K562 (cell line): ENCODE measurements around the gene PRDM16. TPM values are rescaled to one million over a fixed set of nuclear protein-coding genes. Genes with fewer than 3 reads are reported as not detected.

Experiments
- ATAC-seq: fragments of 200-7000 bp; cut with Tn5 transposase; 3 replicates; pipeline ENCODE4 v1.9.1; 2020; ENCODE audit warnings: moderate library complexity
- BruUV-seq: library from RNA; stranded (reverse); fragments of 400-500 nt; replicated peaks from 2 replicates; lab custom pipeline; 2021; lab: Mats Ljungman, UMichigan
- CTCF ChIA-PET: fragments of 300-600 bp; formaldehyde crosslinking; extraction: SDS; loops from one replicate; lab custom pipeline; 2021; ENCODE audit warnings: low intra/inter-chr PET ratio; lab: Yijun Ruan, JAX
- POLR2A ChIA-PET: fragments of 300-600, 350-650 bp; sonication (Branson Sonifier 250); formaldehyde crosslinking; extraction: SDS; loops from one replicate; lab custom pipeline; 2021; ENCODE audit warnings: antibody characterized with exemption, inconsistent platforms; lab: Yijun Ruan, JAX
- DNase-seq, 4 experiments: peaks; one replicate each; pipeline versions ENCODE4 v3.0.0 to v3.0.0-alpha.2; 2011 to 2018; ENCODE audit warnings: low spot score in 3 of 4, mixed read lengths in 3 of 4; ENCODE audit errors: extremely low read depth in 1 of 4
- FAIRE-seq: peaks from 2 replicates; lab custom pipeline; 2011; peaks lifted over from hg19 to GRCh38; lab: Jason Lieb, UNC
- H2AFZ ChIP-seq: 2 replicates; pipeline ENCODE4 v1.6.0; 2011; ENCODE audit warnings: low read depth, low read length, control low read depth, inconsistent platforms
- H3K27ac ChIP-seq: fragments of 200-600 bp; 3 replicates; pipeline ENCODE4 v1.8.0; 2011; ENCODE audit warnings: low read depth, mild to moderate bottlenecking, control low read depth, inconsistent platforms, low read length, moderate library complexity, mixed read lengths; ENCODE audit errors: extremely low read depth
- H3K27me3 ChIP-seq, 2 experiments: fragments of 300-600 bp in 1 of 2; 2 replicates in 1 of 2; 3 replicates in 1 of 2; pipeline versions ENCODE4 v1.6.0 to v1.8.0; 2011; ENCODE audit warnings: inconsistent platforms in 2 of 2, low read length in 2 of 2, mild to moderate bottlenecking in 1 of 2, mixed read lengths in 1 of 2, moderate library complexity in 1 of 2; ENCODE audit not compliant: control insufficient read depth in 2 of 2, insufficient read depth in 2 of 2
- H3K36me3 ChIP-seq: fragments of 300-600 bp; 3 replicates; pipeline ENCODE4 v1.8.0; 2011; ENCODE audit warnings: mild to moderate bottlenecking, low read length, inconsistent platforms; ENCODE audit not compliant: control insufficient read depth, insufficient read depth
- H3K4me1 ChIP-seq, 2 experiments: fragments of 200-600 bp in 1 of 2; replicated peaks in 1 of 2; 2 replicates in 1 of 2; 3 replicates in 1 of 2; pipeline versions ENCODE4 v1.5.1 to v1.8.0; 2011; ENCODE audit warnings: inconsistent platforms in 2 of 2, low read length in 2 of 2, mild to moderate bottlenecking in 1 of 2, mixed read lengths in 1 of 2, moderate library complexity in 1 of 2; ENCODE audit not compliant: control insufficient read depth in 2 of 2, insufficient read depth in 2 of 2
- H3K4me2 ChIP-seq: 2 replicates; pipeline ENCODE4 v1.6.1; 2011; ENCODE audit warnings: low read length, control low read depth, inconsistent platforms, mixed read lengths; ENCODE audit not compliant: insufficient read depth
- H3K4me3 ChIP-seq: fragments of 200-600 bp; sonication (generic), shearing (Covaris generic); 2 replicates; pipeline ENCODE4 v1.5.1; 2016; ENCODE audit warnings: control low read depth, inconsistent platforms
- H3K79me2 ChIP-seq: fragments of 200-600 bp; 3 replicates; pipeline ENCODE4 v1.8.0; 2011; ENCODE audit warnings: low read length, inconsistent platforms; ENCODE audit not compliant: control insufficient read depth, insufficient read depth
- H3K9ac ChIP-seq, 2 experiments: 2 replicates each; pipeline versions ENCODE4 v1.6.0 to v1.6.1; 2011; ENCODE audit warnings: low read depth in 2 of 2, low read length in 2 of 2, control low read depth in 1 of 2, inconsistent platforms in 1 of 2, mild to moderate bottlenecking in 1 of 2, mixed read lengths in 1 of 2; ENCODE audit not compliant: insufficient read depth in 1 of 2
- H3K9me1 ChIP-seq: one replicate; pipeline ENCODE4 v1.6.0; 2011; ENCODE audit warnings: inconsistent platforms, mild to moderate bottlenecking, low read length, moderate library complexity; ENCODE audit not compliant: control insufficient read depth, insufficient read depth
- H3K9me3 ChIP-seq: replicated peaks from 2 replicates; pipeline ENCODE4 v1.5.1; 2011; ENCODE audit warnings: low read depth, low read length, inconsistent platforms; ENCODE audit not compliant: control insufficient read depth, insufficient read depth
- H4K20me1 ChIP-seq: replicated peaks from 2 replicates; pipeline ENCODE4 v1.6.1; 2011; ENCODE audit warnings: low read length, inconsistent platforms, mixed read lengths; ENCODE audit not compliant: control insufficient read depth, insufficient read depth
- ARHGAP35 ChIP-seq: fragments of 450-650 bp; IDR thresholded peaks from 2 replicates; pipeline ENCODE4 v1.6.1; 2018; ENCODE audit not compliant: partially characterized antibody
- C11orf30 ChIP-seq: fragments of 450-650 bp; IDR thresholded peaks from 2 replicates; pipeline ENCODE4 v1.6.1; 2016; ENCODE audit warnings: low read depth, mild to moderate bottlenecking
- ERF ChIP-seq: fragments of 450-650 bp; formaldehyde crosslinking; IDR thresholded peaks from 2 replicates; pipeline ENCODE4 v1.4.0; 2020; ENCODE audit warnings: mild to moderate bottlenecking, mixed read lengths
- MAFF ChIP-seq: IDR thresholded peaks from 2 replicates; pipeline ENCODE4 v1.6.1; 2012; ENCODE audit warnings: low read length, improper control_type of control experiment
- MEIS2 ChIP-seq: fragments of 450-650 bp; IDR thresholded peaks from 2 replicates; pipeline ENCODE4 v1.6.1; 2014; ENCODE audit warnings: mild to moderate bottlenecking; ENCODE audit not compliant: partially characterized antibody
- NR2F6 ChIP-seq: fragments of 450-650 bp; formaldehyde crosslinking; IDR thresholded peaks from 2 replicates; pipeline ENCODE4 v1.4.0; 2020; ENCODE audit warnings: mild to moderate bottlenecking
- POLR2A ChIP-seq: fragments of 450-650 bp; conservative IDR thresholded peaks from 2 replicates; pipeline ENCODE4 v1.6.1; 2016
- SMARCA4 ChIP-seq: fragments of 450-650 bp; IDR thresholded peaks from 2 replicates; pipeline ENCODE4 v1.6.1; 2016
- THRA ChIP-seq: fragments of 450-650 bp; IDR thresholded peaks from 2 replicates; pipeline ENCODE4 v1.6.1; 2017; ENCODE audit warnings: mild to moderate bottlenecking, moderate library complexity
- ZNF740 ChIP-seq, 3 experiments: fragments of 200-800 bp in 1 of 3; sonication (Bioruptor generic) in 1 of 3; sonication (generic) in 1 of 3; formaldehyde crosslinking in 1 of 3; IDR thresholded peaks; 2 replicates each; pipeline versions ENCODE4 v1.6.1 to v1.8.0; 2016 to 2022; ENCODE audit warnings: mild to moderate bottlenecking in 2 of 3, missing compliant biosample characterization in 2 of 3, missing genetic modification characterization in 2 of 3, missing genetic modification reagents in 1 of 3
- ZNF75A ChIP-seq: fragments of 450-650 bp; formaldehyde crosslinking; IDR thresholded peaks from 2 replicates; pipeline ENCODE4 v1.4.0; 2020; ENCODE audit warnings: mild to moderate bottlenecking
- ZNF77 ChIP-seq: fragments of 250-450 bp; sonication (Bioruptor Pico); IDR thresholded peaks from 2 replicates; pipeline ENCODE4 v1.5.0; 2020
- WGBS: fragments of 100-300 bp; shearing (Covaris generic); methylation state at CpG from one replicate; pipeline ENCODE4 v1.1.6; 2016; ENCODE audit warnings: low coverage, mixed read lengths; ENCODE audit not compliant: insufficient coverage; ENCODE audit errors: missing lambda C conversion rate; 5-methylcytosine and 5-hydroxymethylcytosine counted together
- in situ Hi-C: fragments of 300-500 bp; cut with MboI; formaldehyde crosslinking; loops from 4 replicates; pipeline ENCODE4 v1.15.0; 2018; ENCODE audit warnings: inconsistent platforms, mixed read lengths
- intact Hi-C: fragments of 100-400 bp; cut with micrococcal nuclease; formaldehyde crosslinking; loops from 2 replicates; pipeline ENCODE4 v1.14.2; 2022
- polyA plus RNA-seq, 8 experiments: library from polyadenylated mRNA; depleted of rRNA in 4 of 8; stranded (reverse) in 5 of 8; unstranded in 3 of 8; fragments of >200 nt; fragmentation: Nextera tagmentation in 2 of 8; fragmentation: Illumina TruSeq in 1 of 8; extraction: Ambion mirVana in 2 of 8; extraction: Trizol in 1 of 8; gene quantifications; 2 replicates each; pipeline versions ENCODE4 v1.2.1 to v1.2.3, GENCODE V29; 2011 to 2014; ENCODE audit warnings: inconsistent platforms in 1 of 8, missing spikeins in 1 of 8
- total RNA-seq, 7 experiments: library from RNA; depleted of rRNA in 6 of 7; stranded (reverse); fragments of >200 nt in 6 of 7; fragmentation: Illumina TruSeq in 2 of 7; extraction: Trizol in 2 of 7; gene quantifications; 2 replicates each; pipeline versions ENCODE4 v1.2.1 to v1.2.3, GENCODE V29; 2011 to 2021; ENCODE audit warnings: low replicate concordance in 1 of 7
- TF ChIP-seq, protein P1 (sequence below): fragments of 250-450 bp; sonication (Bioruptor Pico); IDR thresholded peaks from 2 replicates; pipeline ENCODE4 v1.4.0; 2020; ENCODE audit warnings: mild to moderate bottlenecking

PRDM16 gene
- total and polyA plus RNA-seq, 9 of the 15 experiments (the other 6 are each of a cell fraction or from before 2014, with no cell fraction given): 0.10 to 0.27 TPM; not detected in 7

DNA sequence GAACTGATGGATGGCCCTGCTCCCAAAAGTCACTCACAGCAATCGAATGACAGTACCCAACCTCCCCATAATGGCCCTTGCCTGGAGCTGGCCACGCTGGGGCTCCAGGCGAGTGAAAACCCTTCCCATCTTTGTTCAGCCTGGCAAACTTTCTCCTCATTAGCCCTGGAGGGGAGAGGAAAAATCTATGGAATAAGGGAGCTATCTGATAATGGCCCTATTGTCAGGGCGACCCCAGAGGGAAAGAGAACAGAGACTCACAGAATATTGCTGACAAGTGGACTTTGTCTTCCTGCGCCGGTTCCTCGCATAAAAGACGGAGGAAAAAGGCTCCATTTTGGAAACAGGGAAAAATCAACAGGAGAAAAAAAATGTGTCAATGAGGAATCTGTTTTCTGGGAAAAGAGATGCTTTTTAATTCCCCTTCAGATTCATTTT lies 372.4 kb downstream of the PRDM16 start:
- Histone ChIP-seq H3K27me3 (peaks cover 30 to 65% of the 10 kb centered on the region in 2 experiments; a peak in 4 of 5 replicates), H2AFZ (no peak overlapping the region), H3K27ac (no peak overlapping the region), H3K9me1 (no peaks in the 10 kb centered on the region), H3K4me3 (no peak overlapping the region), H3K9ac (no peak overlapping the region), H3K4me2 (no peak overlapping the region), H3K36me3 (no peaks in the 10 kb centered on the region), H3K9me3 (no peaks in the 10 kb centered on the region), H3K79me2 (no peaks in the 10 kb centered on the region), H4K20me1 (peaks cover 3% of the 10 kb centered on the region; the same call in 1 of the 2 replicates), H3K4me1 (peaks cover 0 to 6% of the 10 kb centered on the region in 2 experiments; a peak in 1 of 5 replicates)
- intact Hi-C loops (no loop called here), in situ Hi-C loops (loop anchor here (5.0 kb wide), 1 partner anchor 181 kb away; no protein-coding TSS in a partner anchor)
- DNase-seq (no peak), FAIRE-seq (no peak), ATAC-seq (no peak)
- CTCF ChIA-PET: no interaction called here
- POLR2A ChIA-PET: interaction anchor here (0.7 kb wide), 1 partner anchor 12 kb away, joined by 3 read pairs; no protein-coding TSS in a partner anchor
- TF ChIP-seq ZNF75A (CRISPR knock-in tag): no peak
- 0 out of 2 replicates have a peak, but pooled peaks have one; percentile 8 for TF ChIP-seq C11orf30
- 0 out of 2 replicates have a peak, but pooled peaks have one; percentile 5 for TF ChIP-seq MAFF
- 0% methylated on average over 8 of the region's 8 CpGs for WGBS
- BruUV-seq: no TSS peak

- intact Hi-C loops: no loop called here
- no peaks in the 10 kb centered on the region for H3K36me3 ChIP-seq
- H3K4me2 ChIP-seq: no peak overlapping the region
- WGBS: 0% methylated on average over 8 of the region's 8 CpGs
- ChIA-PET CTCF (no interaction called here), POLR2A (interaction anchor here (0.9 kb wide), 1 partner anchor 8 kb away, joined by 4 read pairs; no protein-coding TSS in a partner anchor)
- ATAC-seq (no peak), DNase-seq (no peak), FAIRE-seq (no peak)
- no peaks in the 10 kb centered on the region for H3K9me1 ChIP-seq
- no peak overlapping the region for H3K4me3 ChIP-seq
- H3K9ac ChIP-seq: no peak overlapping the region
- no peaks in the 10 kb centered on the region for H3K9me3 ChIP-seq
- peaks cover 3% of the 10 kb centered on the region; the same call in 1 of the 2 replicates for H4K20me1 ChIP-seq
- no peaks in the 10 kb centered on the region for H3K79me2 ChIP-seq
- in situ Hi-C loops: loop anchor here (5.0 kb wide), 1 partner anchor 180 kb away; no protein-coding TSS in a partner anchor
- H3K27ac ChIP-seq: no peak overlapping the region
- H3K4me1 ChIP-seq: peaks cover 0 to 2% of the 10 kb centered on the region in 2 experiments; a peak in 1 of 5 replicates
- H3K27me3 ChIP-seq: peaks cover 30 to 61% of the 10 kb centered on the region in 2 experiments; a peak in 4 of 5 replicates
- no TSS peak for BruUV-seq
- H2AFZ ChIP-seq: no peak overlapping the region
- TF ChIP-seq ERF (CRISPR knock-in tag) (no peak), NR2F6 (CRISPR knock-in tag) (no peak), ARHGAP35 (no peak), POLR2A (no peak), ZNF740 (CRISPR knock-in tag; IDR thresholded peaks at IDR 0.05) (no peak), ZNF740 (tag; IDR thresholded peaks at IDR 0.05) (no peak), MEIS2 (no peak), THRA (no peak), SMARCA4 (no peak), ZNF77 (CRISPR knock-in tag) (no peak)
- TF ChIP-seq, protein P1, sequence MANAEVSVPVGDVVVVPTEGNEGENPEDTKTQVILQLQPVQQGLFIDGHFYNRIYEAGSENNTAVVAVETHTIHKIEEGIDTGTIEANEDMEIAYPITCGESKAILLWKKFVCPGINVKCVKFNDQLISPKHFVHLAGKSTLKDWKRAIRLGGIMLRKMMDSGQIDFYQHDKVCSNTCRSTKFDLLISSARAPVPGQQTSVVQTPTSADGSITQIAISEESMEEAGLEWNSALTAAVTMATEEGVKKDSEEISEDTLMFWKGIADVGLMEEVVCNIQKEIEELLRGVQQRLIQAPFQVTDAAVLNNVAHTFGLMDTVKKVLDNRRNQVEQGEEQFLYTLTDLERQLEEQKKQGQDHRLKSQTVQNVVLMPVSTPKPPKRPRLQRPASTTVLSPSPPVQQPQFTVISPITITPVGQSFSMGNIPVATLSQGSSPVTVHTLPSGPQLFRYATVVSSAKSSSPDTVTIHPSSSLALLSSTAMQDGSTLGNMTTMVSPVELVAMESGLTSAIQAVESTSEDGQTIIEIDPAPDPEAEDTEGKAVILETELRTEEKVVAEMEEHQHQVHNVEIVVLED: no peak
These were observed 372.9 kb downstream of the PRDM16 start for GRCh38 chr1:3441880-3442279.
